Activated T-helper 1 cell treated with anti-CD3 and anti-CD28 coated beads, Interleukin-12 subunit alpha, Interleukin-12 subunit beta, Interleukin-2, Interleukin-4 antibody, amounts not matched to agents 30 ng/mL and 10 ng/mL and 1 ng/mL, durations not matched to agents 14 hours and 24 hours and 36 hours (primary cell): ENCODE results near the gene ASIC3. TPM values are rescaled to one million over a fixed set of nuclear protein-coding genes. Genes with fewer than 3 reads are reported as not detected.
"Not testable (repeated sequence)": the region's sequence is repeated elsewhere in the genome, so short reads cannot be mapped to it uniquely, and the experiment has no call there.

Experiments used
- DNase-seq: peaks from one replicate; pipeline ENCODE4 v3.0.0; 2021; ENCODE audit warnings: low spot score
- H3K27ac Mint-ChIP-seq: one replicate; pipeline ENCODE4 v1.8.0; 2021; ENCODE audit warnings: mild to moderate bottlenecking, mixed read lengths
- H3K27me3 Mint-ChIP-seq: one replicate; pipeline ENCODE4 v1.8.0; 2022; ENCODE audit warnings: mild to moderate bottlenecking, moderate library complexity, mixed read lengths; ENCODE audit not compliant: insufficient read depth
- H3K36me3 Mint-ChIP-seq: one replicate; pipeline ENCODE4 v1.8.0; 2021; ENCODE audit warnings: low read depth, mixed read lengths
- H3K4me1 Mint-ChIP-seq: one replicate; pipeline ENCODE4 v1.8.0; 2021; ENCODE audit warnings: low read depth, mixed read lengths
- H3K4me3 Mint-ChIP-seq: one replicate; pipeline ENCODE4 v1.8.0; 2021; ENCODE audit warnings: mild to moderate bottlenecking, moderate library complexity, mixed read lengths
- H3K9me3 Mint-ChIP-seq: one replicate; pipeline ENCODE4 v1.8.0; 2021; ENCODE audit warnings: mixed read lengths
- intact Hi-C: fragments of 100-400 bp; cut with micrococcal nuclease; formaldehyde crosslinking; loops from one replicate; pipeline ENCODE4 v1.15.1; 2024
- total RNA-seq: library from RNA; stranded (reverse); gene quantifications from 2 replicates; pipeline ENCODE4 v1.2.3, GENCODE V29; 2022

Gene ASIC3
- total RNA-seq, 1 donor from 2014 or later, result 1.9 TPM

- H3K4me3 Mint-ChIP-seq, result no peak overlapping the region
- no peak for DNase-seq
- H3K9me3 Mint-ChIP-seq, result no peaks in the 10 kb centered on the region
- H3K36me3 Mint-ChIP-seq, result peaks cover 3% of the 10 kb centered on the region
- no peak overlapping the region for H3K27ac Mint-ChIP-seq
- intact Hi-C loops, result loop anchor here (1.0 to 10.0 kb wide), 3 partner anchors 9 to 685 kb away; partner anchors contain the start of genes ACTR3C, KCNH2 and LRRC61
- no peaks in the 10 kb centered on the region for H3K27me3 Mint-ChIP-seq
- peaks cover 51% of the 10 kb centered on the region for H3K4me1 Mint-ChIP-seq
Observed at GRCh38 chr7:151009327-151010036, 38.8 kb upstream of the ASIC3 start.

- intact Hi-C loops, result loop anchor here (1.0 to 10.0 kb wide), 3 partner anchors 8 to 685 kb away; partner anchors contain the start of genes ACTR3C, KCNH2 and LRRC61
- peaks cover 3% of the 10 kb centered on the region for H3K36me3 Mint-ChIP-seq
- H3K9me3 Mint-ChIP-seq, result no peaks in the 10 kb centered on the region
- peaks cover 56% of the 10 kb centered on the region for H3K4me1 Mint-ChIP-seq
- peak overlapping the region; percentile 73 for H3K4me3 Mint-ChIP-seq
- H3K27me3 Mint-ChIP-seq, result no peaks in the 10 kb centered on the region
- H3K27ac Mint-ChIP-seq, result peak overlapping the region; percentile 87
- DNase-seq, result no peak
Observed at GRCh38 chr7:151010037-151010306, 38.4 kb upstream of the ASIC3 start.

DNA sequence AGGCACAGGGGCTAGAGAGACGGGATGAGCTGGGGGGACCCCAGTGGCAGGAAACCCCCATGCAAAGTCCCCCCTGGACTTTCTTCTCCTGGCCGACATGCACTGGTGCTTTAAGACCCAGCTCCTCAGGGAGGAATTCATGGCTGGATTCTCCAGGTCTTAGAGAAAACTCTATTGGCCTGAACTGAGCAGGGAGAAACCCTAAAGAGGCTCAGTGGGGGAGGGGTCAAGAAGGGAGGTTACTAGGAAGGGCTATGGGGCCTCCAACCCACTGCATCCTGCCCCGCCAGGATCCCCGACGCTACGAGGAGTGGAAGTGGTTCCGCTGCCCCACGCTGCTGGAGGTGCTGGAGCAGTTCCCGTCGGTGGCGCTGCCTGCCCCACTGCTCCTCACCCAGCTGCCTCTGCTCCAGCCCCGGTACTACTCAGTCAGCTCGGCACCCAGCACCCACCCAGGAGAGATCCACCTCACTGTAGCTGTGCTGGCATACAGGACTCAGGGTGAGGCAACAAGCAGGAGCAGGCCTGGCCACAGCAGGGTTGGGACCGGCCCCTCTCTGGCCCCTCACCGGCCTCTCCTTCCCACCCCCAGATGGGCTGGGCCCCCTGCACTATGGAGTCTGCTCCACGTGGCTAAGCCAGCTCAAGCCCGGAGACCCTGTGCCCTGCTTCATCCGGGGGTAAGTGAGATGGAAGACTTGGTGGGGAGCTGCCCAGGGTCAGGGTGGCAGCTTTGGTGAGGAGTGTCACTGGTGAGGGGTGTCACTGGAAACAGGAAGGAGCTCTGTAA lies 37.8 kb upstream of the ASIC3 start:
- Mint-ChIP-seq H3K9me3 (no peaks in the 10 kb centered on the region), H3K36me3 (peaks cover 6% of the 10 kb centered on the region), H3K4me1 (peaks cover 61% of the 10 kb centered on the region), H3K4me3 (peak overlapping the region; percentile 73), H3K27ac (peak overlapping the region; percentile 87), H3K27me3 (no peaks in the 10 kb centered on the region)
- DNase-seq, result peak; percentile 37
- intact Hi-C loops, result loop anchor here (1.0 to 10.0 kb wide), 3 partner anchors 8 to 686 kb away; partner anchors contain the start of genes ACTR3C, KCNH2 and LRRC61

DNA sequence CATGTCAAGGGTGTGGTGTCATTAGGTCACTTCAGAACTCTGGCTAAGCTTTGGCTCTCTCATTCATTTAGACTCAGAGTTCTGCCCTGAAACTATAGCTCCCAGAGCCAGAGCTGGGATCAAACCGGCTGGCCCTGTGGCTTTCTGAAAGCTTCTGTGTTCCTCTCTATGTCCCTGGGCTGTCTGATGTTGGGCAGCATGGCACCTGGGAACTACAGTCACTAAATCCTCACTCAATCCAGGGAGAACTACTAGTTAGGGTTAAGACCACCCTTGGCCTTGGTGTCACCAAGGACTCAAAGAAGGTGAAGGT lies 37.3 kb upstream of the ASIC3 start:
- Mint-ChIP-seq H3K27ac (peak overlapping the region; percentile 87), H3K27me3 (no peaks in the 10 kb centered on the region), H3K9me3 (no peaks in the 10 kb centered on the region), H3K36me3 (peaks cover 6% of the 10 kb centered on the region), H3K4me3 (peak overlapping the region; percentile 73), H3K4me1 (peaks cover 63% of the 10 kb centered on the region)
- intact Hi-C loops, result loop anchor here (5.0 to 10.0 kb wide), 2 partner anchors 34 to 686 kb away; partner anchors contain the start of genes ACTR3C, KCNH2 and LRRC61
- DNase-seq, result no peak

DNA sequence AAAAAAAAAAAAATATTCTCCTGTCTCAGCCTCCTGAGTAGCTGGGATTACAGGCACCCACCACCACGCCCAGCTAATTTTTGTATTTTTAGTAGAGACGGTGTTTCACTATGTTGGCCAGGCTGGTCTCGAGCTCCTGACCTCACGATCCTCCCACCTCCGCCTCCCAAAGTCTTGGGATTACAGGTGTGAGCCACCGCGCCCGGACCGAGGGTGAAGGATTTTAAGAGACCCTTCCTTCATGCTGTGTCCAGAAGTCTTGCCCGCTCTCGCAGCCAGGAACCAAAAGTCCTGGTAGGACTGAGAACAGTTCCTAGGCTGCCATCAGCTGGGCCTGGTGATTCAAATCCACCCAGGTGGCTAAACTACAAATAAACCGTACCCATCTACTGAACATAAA lies 36.7 kb upstream of the ASIC3 start:
- Mint-ChIP-seq H3K4me3 (peak overlapping the region; percentile 5), H3K4me1 (peaks cover 63% of the 10 kb centered on the region), H3K27ac (peak overlapping the region; percentile 86)
- H3K27me3 Mint-ChIP-seq, H3K9me3 Mint-ChIP-seq, H3K36me3 Mint-ChIP-seq, DNase-seq: not testable (repeated sequence)
- intact Hi-C loops, result loop anchor here (1.0 to 10.0 kb wide), 3 partner anchors 28 to 687 kb away; partner anchors contain the start of genes ACTR3C, KCNH2 and LRRC61

- peaks cover 6% of the 10 kb centered on the region for H3K36me3 Mint-ChIP-seq
- peaks cover 63% of the 10 kb centered on the region for H3K4me1 Mint-ChIP-seq
- H3K27me3 Mint-ChIP-seq, result no peaks in the 10 kb centered on the region
- peak overlapping the region; percentile 59 for H3K4me3 Mint-ChIP-seq
- no peak for DNase-seq
- no peaks in the 10 kb centered on the region for H3K9me3 Mint-ChIP-seq
- H3K27ac Mint-ChIP-seq, result peak overlapping the region; percentile 86
- intact Hi-C loops, result loop anchor here (1.0 to 10.0 kb wide), 3 partner anchors 27 to 687 kb away; partner anchors contain the start of genes ACTR3C, KCNH2 and LRRC61
Observed at GRCh38 chr7:151012031-151012692, 36.2 kb upstream of the ASIC3 start.

DNA sequence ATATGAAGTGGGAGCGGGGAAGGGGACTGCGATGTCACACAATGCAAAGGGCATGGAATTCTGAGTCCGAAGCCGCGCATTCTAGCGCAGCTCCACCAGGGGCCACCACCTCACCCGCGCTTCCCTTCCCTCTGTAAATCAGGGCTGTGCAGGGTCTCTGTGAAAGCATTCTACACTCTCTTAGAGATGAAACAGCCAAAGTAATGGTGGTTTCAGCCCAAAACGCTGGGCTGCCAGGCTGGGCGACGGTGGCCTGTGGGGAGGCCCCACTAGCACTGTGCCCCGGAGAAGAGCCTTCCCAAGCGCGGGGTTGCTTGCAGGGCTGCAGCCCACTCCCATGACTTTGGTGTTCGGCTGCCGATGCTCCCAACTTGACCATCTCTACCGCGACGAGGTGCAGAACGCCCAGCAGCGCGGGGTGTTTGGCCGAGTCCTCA lies 35.4 kb upstream of the ASIC3 start:
- Mint-ChIP-seq H3K27me3 (no peaks in the 10 kb centered on the region), H3K4me1 (peaks cover 63% of the 10 kb centered on the region), H3K4me3 (peak overlapping the region; percentile 59), H3K27ac (peak overlapping the region; percentile 86), H3K9me3 (no peaks in the 10 kb centered on the region), H3K36me3 (peaks cover 6% of the 10 kb centered on the region)
- intact Hi-C loops, result loop anchor here (1.0 to 10.0 kb wide), 4 partner anchors 15 to 688 kb away; partner anchors contain the start of genes ABCB8, ACTR3C, KCNH2 and LRRC61
- DNase-seq, result no peak

- H3K9me3 Mint-ChIP-seq, result no peaks in the 10 kb centered on the region
- H3K27me3 Mint-ChIP-seq, result peaks cover 2% of the 10 kb centered on the region
- peaks cover 63% of the 10 kb centered on the region for H3K4me1 Mint-ChIP-seq
- H3K4me3 Mint-ChIP-seq, result peak overlapping the region; percentile 90
- H3K36me3 Mint-ChIP-seq, result peaks cover 6% of the 10 kb centered on the region
- intact Hi-C loops, result loop anchor here (1.0 to 10.0 kb wide), 3 partner anchors 15 to 689 kb away; partner anchors contain the start of genes ABCB8, ACTR3C, KCNH2 and LRRC61
- DNase-seq, result no peak
- H3K27ac Mint-ChIP-seq, result peak overlapping the region; percentile 83
Observed at GRCh38 chr7:151013356-151013732, 35.0 kb upstream of the ASIC3 start.

DNA sequence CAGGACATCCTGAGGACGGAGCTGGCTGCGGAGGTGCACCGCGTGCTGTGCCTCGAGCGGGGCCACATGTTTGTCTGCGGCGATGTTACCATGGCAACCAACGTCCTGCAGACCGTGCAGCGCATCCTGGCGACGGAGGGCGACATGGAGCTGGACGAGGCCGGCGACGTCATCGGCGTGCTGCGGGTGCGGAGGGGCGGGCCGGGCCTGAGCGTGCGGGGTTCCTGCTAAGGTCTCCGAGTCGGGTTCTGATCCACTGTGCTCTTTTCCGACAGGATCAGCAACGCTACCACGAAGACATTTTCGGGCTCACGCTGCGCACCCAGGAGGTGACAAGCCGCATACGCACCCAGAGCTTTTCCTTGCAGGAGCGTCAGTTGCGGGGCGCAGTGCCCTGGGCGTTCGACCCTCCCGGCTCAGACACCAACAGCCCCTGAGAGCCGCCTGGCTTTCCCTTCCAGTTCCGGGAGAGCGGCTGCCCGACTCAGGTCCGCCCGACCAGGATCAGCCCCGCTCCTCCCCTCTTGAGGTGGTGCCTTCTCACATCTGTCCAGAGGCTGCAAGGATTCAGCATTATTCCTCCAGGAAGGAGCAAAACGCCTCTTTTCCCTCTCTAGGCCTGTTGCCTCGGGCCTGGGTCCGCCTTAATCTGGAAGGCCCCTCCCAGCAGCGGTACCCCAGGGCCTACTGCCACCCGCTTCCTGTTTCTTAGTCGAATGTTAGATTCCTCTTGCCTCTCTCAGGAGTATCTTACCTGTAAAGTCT lies 34.4 kb upstream of the ASIC3 start:
- H3K36me3 Mint-ChIP-seq, result peaks cover 6% of the 10 kb centered on the region
- peak overlapping the region; percentile 97 for H3K27ac Mint-ChIP-seq
- peak; percentile 88 for DNase-seq
- peak overlapping the region; percentile 90 for H3K4me3 Mint-ChIP-seq
- peaks cover 6% of the 10 kb centered on the region for H3K27me3 Mint-ChIP-seq
- no peaks in the 10 kb centered on the region for H3K9me3 Mint-ChIP-seq
- intact Hi-C loops, result loop anchor here (1.0 to 10.0 kb wide), 3 partner anchors 14 to 689 kb away; partner anchors contain the start of genes ABCB8, ACTR3C, KCNH2 and LRRC61
- H3K4me1 Mint-ChIP-seq, result peaks cover 61% of the 10 kb centered on the region

DNA sequence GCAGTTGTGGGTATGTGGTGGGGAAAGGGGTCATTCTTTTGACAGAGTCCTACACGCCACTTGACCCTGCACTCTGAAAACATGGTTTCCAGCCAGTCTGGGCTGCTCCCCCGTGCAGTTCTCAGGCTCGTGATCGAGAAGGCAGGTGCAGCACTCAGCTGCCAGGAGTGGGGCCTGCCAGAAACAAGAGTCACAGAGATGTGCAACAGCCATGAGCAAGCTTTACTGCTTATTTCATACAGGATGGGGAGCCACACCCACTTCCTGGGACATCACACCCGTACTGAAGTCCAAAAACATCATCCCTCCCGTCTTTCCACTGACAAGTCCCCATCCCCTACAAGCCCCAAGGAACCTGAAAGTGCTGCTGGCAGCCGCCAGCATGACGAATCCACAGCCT lies 33.4 kb upstream of the ASIC3 start:
- DNase-seq, result peak; percentile 31
- peaks cover 13% of the 10 kb centered on the region for H3K27me3 Mint-ChIP-seq
- intact Hi-C loops, result loop anchor here (5.0 to 10.0 kb wide), 4 partner anchors 38 to 690 kb away; partner anchors contain the start of genes ACTR3C, KCNH2 and LRRC61

GRCh38 chr7:151015967-151016366 lies 32.4 kb upstream of the ASIC3 start:
- DNase-seq, result no peak
- Mint-ChIP-seq H3K4me1 (peaks cover 57% of the 10 kb centered on the region), H3K27ac (no peak overlapping the region), H3K36me3 (peaks cover 9% of the 10 kb centered on the region), H3K4me3 (no peak overlapping the region), H3K27me3 (peaks cover 18% of the 10 kb centered on the region), H3K9me3 (no peaks in the 10 kb centered on the region)
- intact Hi-C loops, result loop anchor here (5.0 to 10.0 kb wide), 3 partner anchors 156 to 691 kb away; partner anchors contain the start of genes ACTR3C and LRRC61

More for the DNA sequence above, 33.4 kb upstream of the ASIC3 start:
- Mint-ChIP-seq H3K9me3 (no peaks in the 10 kb centered on the region), H3K4me3 (peak overlapping the region; percentile 90), H3K36me3 (peaks cover 9% of the 10 kb centered on the region), H3K4me1 (peaks cover 67% of the 10 kb centered on the region), H3K27ac (peak overlapping the region; percentile 97)

GRCh38 chr7:151016505-151016904 lies 31.8 kb upstream of the ASIC3 start:
- H3K27ac Mint-ChIP-seq, result no peak overlapping the region
- intact Hi-C loops, result loop anchor here (5.0 to 10.0 kb wide), 3 partner anchors 156 to 692 kb away; partner anchors contain the start of genes ACTR3C and LRRC61
- no peak for DNase-seq
- no peaks in the 10 kb centered on the region for H3K9me3 Mint-ChIP-seq
- no peak overlapping the region for H3K4me3 Mint-ChIP-seq
- H3K27me3 Mint-ChIP-seq, result peaks cover 19% of the 10 kb centered on the region
- peaks cover 53% of the 10 kb centered on the region for H3K4me1 Mint-ChIP-seq
- peaks cover 9% of the 10 kb centered on the region for H3K36me3 Mint-ChIP-seq
